GM12892 (cell line): ENCODE results near the gene CCNYL1. TPM values are rescaled to one million over a fixed set of nuclear protein-coding genes. Genes with fewer than 3 reads are reported as not detected.

Experiments
- DNase-seq: peaks from one replicate; pipeline ENCODE4 v3.0.0; 2011; ENCODE audit not compliant: insufficient read length
- FAIRE-seq: peaks from 2 replicates; lab custom pipeline; 2011; peaks lifted over from hg19 to GRCh38; lab: Jason Lieb, UNC
- POLR2A ChIP-seq: IDR thresholded peaks from 2 replicates; pipeline ENCODE4 v1.6.1; 2011; ENCODE audit warnings: low read depth, low read length, control low read depth
- POLR2AphosphoS5 ChIP-seq: IDR thresholded peaks from 2 replicates; pipeline ENCODE4 v1.6.1; 2011; ENCODE audit warnings: low read depth, low read length, control low read depth
- TAF1 ChIP-seq: IDR thresholded peaks from 2 replicates; pipeline ENCODE4 v1.6.1; 2011; ENCODE audit warnings: low read depth, mild to moderate bottlenecking, control low read depth, low read length, borderline replicate concordance
- polyA plus RNA-seq: library from polyadenylated mRNA; unstranded; fragments of >200 nt; gene quantifications from one replicate; pipeline ENCODE4 v1.2.1, GENCODE V29; 2012; ENCODE audit warnings: missing spikeins, inconsistent platforms; ENCODE audit not compliant: missing spikeins

CCNYL1 gene
- polyA plus RNA-seq: 3.9 TPM

- peak; percentile 99 for FAIRE-seq
- peak; percentile 99 for DNase-seq
- TF ChIP-seq POLR2AphosphoS5: peak; percentile 75
- TF ChIP-seq POLR2A: peak; percentile 81
- TF ChIP-seq TAF1: peak; percentile 53
Measured at GRCh38 chr2:207710814-207711740, at the start of gene CCNYL1. Gene CCNYL1 (plus strand): TSS chr2:207711640. CDS start chr2:207711897, 257 bp downstream.

- DNase-seq (peak; percentile 21), FAIRE-seq (peak; percentile 88)
- peak; percentile 65; the same call in 1 of the 2 replicates for TF ChIP-seq POLR2A
- TF ChIP-seq POLR2AphosphoS5: 0 out of 2 replicates have a peak, but pooled peaks have one; percentile 39
- no peak for TF ChIP-seq TAF1
Measured at GRCh38 chr2:207662203-207662602, 49.2 kb upstream of the CCNYL1 start.

- TF ChIP-seq TAF1 (no peak), POLR2A (no peak), POLR2AphosphoS5 (no peak)
- FAIRE-seq (no peak), DNase-seq (no peak)
Measured at GRCh38 chr2:207663870-207664545, 47.4 kb upstream of the CCNYL1 start.

- TF ChIP-seq POLR2A: no peak
- no peak for TF ChIP-seq TAF1
- TF ChIP-seq POLR2AphosphoS5: no peak
- FAIRE-seq: no peak
- DNase-seq: no peak
Measured at GRCh38 chr2:207670887-207671286, 40.6 kb upstream of the CCNYL1 start.

- DNase-seq: no peak
- no peak for FAIRE-seq
- no peak for TF ChIP-seq POLR2A
- no peak for TF ChIP-seq TAF1
- no peak for TF ChIP-seq POLR2AphosphoS5
Measured at GRCh38 chr2:207673431-207673830, 38.0 kb upstream of the CCNYL1 start.

GRCh38 chr2:207674266-207674774, 37.1 kb upstream of the CCNYL1 start:
- TF ChIP-seq TAF1 (no peak), POLR2A (no peak), POLR2AphosphoS5 (no peak)
- DNase-seq: no peak
- no peak for FAIRE-seq

GRCh38 chr2:207674826-207675225, 36.6 kb upstream of the CCNYL1 start:
- DNase-seq: no peak
- FAIRE-seq: no peak
- TF ChIP-seq POLR2AphosphoS5: no peak
- no peak for TF ChIP-seq TAF1
- no peak for TF ChIP-seq POLR2A

GRCh38 chr2:207676827-207677354, 34.5 kb upstream of the CCNYL1 start:
- DNase-seq (no peak), FAIRE-seq (peak; percentile 9)
- TF ChIP-seq TAF1 (no peak), POLR2AphosphoS5 (no peak), POLR2A (no peak)

- no peak for TF ChIP-seq POLR2A
- no peak for TF ChIP-seq TAF1
- no peak for TF ChIP-seq POLR2AphosphoS5
- DNase-seq (no peak), FAIRE-seq (no peak)
Measured at GRCh38 chr2:207681431-207681830, 30.0 kb upstream of the CCNYL1 start.

GRCh38 chr2:207682557-207682956, 28.9 kb upstream of the CCNYL1 start:
- TF ChIP-seq POLR2AphosphoS5 (no peak), POLR2A (no peak), TAF1 (no peak)
- FAIRE-seq: no peak
- DNase-seq: no peak

- FAIRE-seq (no peak), DNase-seq (no peak)
- TF ChIP-seq TAF1 (no peak), POLR2A (no peak), POLR2AphosphoS5 (no peak)
Measured at GRCh38 chr2:207683438-207683837, 28.0 kb upstream of the CCNYL1 start.
